ENCODE data around the gene CCDC81. TPM values are rescaled to one million over a fixed set of nuclear protein-coding genes. Genes with fewer than 3 reads are reported as not detected.
"Not testable (repeated sequence)": the region's sequence is repeated elsewhere in the genome, so short reads cannot be mapped to it uniquely, and the experiment has no call there.

CCDC81 gene
- total RNA-seq, 1 experiment from 2014 or later: 0.49 TPM

GRCh38 chr11:86422371-86422770 lies 47.7 kb downstream of the CCDC81 start:
- H3K27ac ChIP-seq (ENCODE audit: low read length): no peak overlapping the region
- no peak for ATAC-seq
- H3K36me3 ChIP-seq (ENCODE audit: control insufficient read depth, insufficient read depth, low read length): no peaks in the 10 kb centered on the region
- BruUV-seq (replicated peaks): no TSS peak
- DNase-seq (ENCODE audit: low read depth, low spot score): no peak
- intact Hi-C loops (cut with micrococcal nuclease; ENCODE audit: unreplicated experiment): no loop called here
- H3K4me3 ChIP-seq (ENCODE audit: low read depth in 2 of 2, low read length in 2 of 2): no peak overlapping the region
- H3K4me1 ChIP-seq (ENCODE audit: control insufficient read depth, insufficient read depth, low read length): no peaks in the 10 kb centered on the region
- H3K9me3 ChIP-seq (ENCODE audit: control insufficient read depth, insufficient read depth, low read depth, low read length): no peaks in the 10 kb centered on the region
- in situ Hi-C loops (cut with HindIII; ENCODE audit: low pct_unique_long_range_greater_than_20kb, low sequenced_read_pairs): no loop called here
- TF ChIP-seq TCF7L2 (IDR thresholded peaks at IDR 0.05; ENCODE audit: low read depth, low read length) (no peak), SIN3A (IDR thresholded peaks at IDR 0.05; ENCODE audit: borderline replicate concordance, insufficient read depth, low read depth, low read length) (no peak), POLR2AphosphoS5 (IDR thresholded peaks at IDR 0.05; ENCODE audit: low read depth, low read length) (no peak)
- TF ChIP-seq, protein P1, sequence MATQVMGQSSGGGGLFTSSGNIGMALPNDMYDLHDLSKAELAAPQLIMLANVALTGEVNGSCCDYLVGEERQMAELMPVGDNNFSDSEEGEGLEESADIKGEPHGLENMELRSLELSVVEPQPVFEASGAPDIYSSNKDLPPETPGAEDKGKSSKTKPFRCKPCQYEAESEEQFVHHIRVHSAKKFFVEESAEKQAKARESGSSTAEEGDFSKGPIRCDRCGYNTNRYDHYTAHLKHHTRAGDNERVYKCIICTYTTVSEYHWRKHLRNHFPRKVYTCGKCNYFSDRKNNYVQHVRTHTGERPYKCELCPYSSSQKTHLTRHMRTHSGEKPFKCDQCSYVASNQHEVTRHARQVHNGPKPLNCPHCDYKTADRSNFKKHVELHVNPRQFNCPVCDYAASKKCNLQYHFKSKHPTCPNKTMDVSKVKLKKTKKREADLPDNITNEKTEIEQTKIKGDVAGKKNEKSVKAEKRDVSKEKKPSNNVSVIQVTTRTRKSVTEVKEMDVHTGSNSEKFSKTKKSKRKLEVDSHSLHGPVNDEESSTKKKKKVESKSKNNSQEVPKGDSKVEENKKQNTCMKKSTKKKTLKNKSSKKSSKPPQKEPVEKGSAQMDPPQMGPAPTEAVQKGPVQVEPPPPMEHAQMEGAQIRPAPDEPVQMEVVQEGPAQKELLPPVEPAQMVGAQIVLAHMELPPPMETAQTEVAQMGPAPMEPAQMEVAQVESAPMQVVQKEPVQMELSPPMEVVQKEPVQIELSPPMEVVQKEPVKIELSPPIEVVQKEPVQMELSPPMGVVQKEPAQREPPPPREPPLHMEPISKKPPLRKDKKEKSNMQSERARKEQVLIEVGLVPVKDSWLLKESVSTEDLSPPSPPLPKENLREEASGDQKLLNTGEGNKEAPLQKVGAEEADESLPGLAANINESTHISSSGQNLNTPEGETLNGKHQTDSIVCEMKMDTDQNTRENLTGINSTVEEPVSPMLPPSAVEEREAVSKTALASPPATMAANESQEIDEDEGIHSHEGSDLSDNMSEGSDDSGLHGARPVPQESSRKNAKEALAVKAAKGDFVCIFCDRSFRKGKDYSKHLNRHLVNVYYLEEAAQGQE (IDR thresholded peaks at IDR 0.05; ENCODE audit: insufficient read depth in 1 of 2, low read depth in 2 of 2, low read length in 1 of 2): no peak
- TF ChIP-seq, protein P2, sequence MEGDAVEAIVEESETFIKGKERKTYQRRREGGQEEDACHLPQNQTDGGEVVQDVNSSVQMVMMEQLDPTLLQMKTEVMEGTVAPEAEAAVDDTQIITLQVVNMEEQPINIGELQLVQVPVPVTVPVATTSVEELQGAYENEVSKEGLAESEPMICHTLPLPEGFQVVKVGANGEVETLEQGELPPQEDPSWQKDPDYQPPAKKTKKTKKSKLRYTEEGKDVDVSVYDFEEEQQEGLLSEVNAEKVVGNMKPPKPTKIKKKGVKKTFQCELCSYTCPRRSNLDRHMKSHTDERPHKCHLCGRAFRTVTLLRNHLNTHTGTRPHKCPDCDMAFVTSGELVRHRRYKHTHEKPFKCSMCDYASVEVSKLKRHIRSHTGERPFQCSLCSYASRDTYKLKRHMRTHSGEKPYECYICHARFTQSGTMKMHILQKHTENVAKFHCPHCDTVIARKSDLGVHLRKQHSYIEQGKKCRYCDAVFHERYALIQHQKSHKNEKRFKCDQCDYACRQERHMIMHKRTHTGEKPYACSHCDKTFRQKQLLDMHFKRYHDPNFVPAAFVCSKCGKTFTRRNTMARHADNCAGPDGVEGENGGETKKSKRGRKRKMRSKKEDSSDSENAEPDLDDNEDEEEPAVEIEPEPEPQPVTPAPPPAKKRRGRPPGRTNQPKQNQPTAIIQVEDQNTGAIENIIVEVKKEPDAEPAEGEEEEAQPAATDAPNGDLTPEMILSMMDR (IDR thresholded peaks at IDR 0.05): no peak
- POLR2A ChIA-PET: no interaction called here
- CTCF ChIA-PET: no interaction called here
- no peaks in the 10 kb centered on the region for H3K27me3 ChIP-seq (ENCODE audit: control insufficient read depth, insufficient read depth, low read length)

DNA sequence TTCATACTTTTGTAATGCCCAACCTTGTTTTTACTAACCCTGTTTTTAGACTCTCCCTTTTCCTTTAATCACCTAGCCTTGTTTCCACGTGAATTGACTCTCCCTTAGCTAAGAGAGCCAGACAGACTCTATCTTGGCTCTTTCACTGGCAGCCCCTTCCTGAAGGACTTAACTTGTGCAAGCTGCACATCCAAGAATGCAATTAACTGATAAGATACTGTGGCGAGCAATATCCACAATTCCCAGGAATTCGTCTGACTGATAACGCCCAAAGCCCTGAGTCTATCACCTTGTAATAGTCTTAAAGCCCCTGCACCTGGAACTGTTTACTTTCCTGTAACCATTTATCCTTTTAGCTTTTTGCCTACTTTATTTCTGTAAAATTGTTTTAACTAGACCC lies 48.8 kb downstream of the CCDC81 start:
- H3K27ac ChIP-seq (ENCODE audit: low read length); ATAC-seq; H3K36me3 ChIP-seq (ENCODE audit: control insufficient read depth, insufficient read depth, low read length); BruUV-seq (replicated peaks); H3K27me3 ChIP-seq (ENCODE audit: control insufficient read depth, insufficient read depth, low read length); in situ Hi-C loops (cut with HindIII; ENCODE audit: low pct_unique_long_range_greater_than_20kb, low sequenced_read_pairs); H3K4me3 ChIP-seq (ENCODE audit: low read depth in 2 of 2, low read length in 2 of 2); intact Hi-C loops (cut with micrococcal nuclease; ENCODE audit: unreplicated experiment); DNase-seq (ENCODE audit: low read depth, low spot score); H3K4me1 ChIP-seq (ENCODE audit: control insufficient read depth, insufficient read depth, low read length); H3K9me3 ChIP-seq (ENCODE audit: control insufficient read depth, insufficient read depth, low read depth, low read length); POLR2A ChIA-PET; CTCF ChIA-PET: not testable (repeated sequence)

GRCh38 chr11:86427441-86427840 lies 52.8 kb downstream of the CCDC81 start:
- Histone ChIP-seq H3K27ac (ENCODE audit: low read length) (no peak overlapping the region), H3K4me3 (ENCODE audit: low read depth in 2 of 2, low read length in 2 of 2) (no peak overlapping the region), H3K9me3 (ENCODE audit: control insufficient read depth, insufficient read depth, low read depth, low read length) (no peaks in the 10 kb centered on the region), H3K36me3 (ENCODE audit: control insufficient read depth, insufficient read depth, low read length) (no peaks in the 10 kb centered on the region), H3K27me3 (ENCODE audit: control insufficient read depth, insufficient read depth, low read length) (no peaks in the 10 kb centered on the region), H3K4me1 (ENCODE audit: control insufficient read depth, insufficient read depth, low read length) (no peaks in the 10 kb centered on the region)
- TF ChIP-seq SIN3A (IDR thresholded peaks at IDR 0.05; ENCODE audit: borderline replicate concordance, insufficient read depth, low read depth, low read length) (no peak), TCF7L2 (IDR thresholded peaks at IDR 0.05; ENCODE audit: low read depth, low read length) (no peak)
- TF ChIP-seq, protein P2 (IDR thresholded peaks at IDR 0.05): no peak
- TF ChIP-seq, protein P1 (IDR thresholded peaks at IDR 0.05; ENCODE audit: insufficient read depth in 1 of 2, low read depth in 2 of 2, low read length in 1 of 2): no peak
- BruUV-seq (replicated peaks): no TSS peak
- no peak for DNase-seq (ENCODE audit: low read depth, low spot score)
- ATAC-seq: no peak
- CTCF ChIA-PET: no interaction called here
- in situ Hi-C loops (cut with HindIII; ENCODE audit: low pct_unique_long_range_greater_than_20kb, low sequenced_read_pairs) (no loop called here), intact Hi-C loops (cut with micrococcal nuclease; ENCODE audit: unreplicated experiment) (no loop called here)
- POLR2A ChIA-PET: no interaction called here
